ENCODE data around the gene UXS1.

UXS1 gene

GRCh38 chr2:106129150-106129549 lies 65.0 kb downstream of the UXS1 start:
- FAIRE-seq: no peak

- no peak for FAIRE-seq
These were observed 66.3 kb downstream of the UXS1 start for GRCh38 chr2:106127776-106128268.

DNA sequence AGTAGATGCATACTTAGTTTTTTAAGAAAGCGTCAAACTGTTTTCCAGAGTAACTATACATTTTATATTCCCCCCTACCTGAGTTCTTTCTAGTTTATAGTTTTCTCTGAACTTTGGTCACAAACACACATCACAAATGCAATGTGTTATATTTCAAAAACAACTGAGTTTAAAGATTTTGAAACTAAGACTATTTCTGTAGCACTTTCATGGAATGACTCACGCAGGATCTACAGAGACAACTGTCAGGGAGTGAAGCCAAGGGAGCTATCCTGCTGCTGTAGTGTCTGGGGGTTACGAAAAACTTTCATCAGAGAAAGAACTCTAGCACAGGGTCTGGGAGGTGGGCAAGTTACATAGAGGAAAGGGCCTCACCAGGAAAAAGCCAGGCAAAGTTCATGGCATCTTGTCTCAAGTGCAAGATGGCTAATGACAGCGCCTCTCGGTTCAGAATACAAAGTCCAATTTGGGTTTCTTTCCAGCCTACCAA lies 66.8 kb downstream of the UXS1 start:
- no peak for FAIRE-seq

DNA sequence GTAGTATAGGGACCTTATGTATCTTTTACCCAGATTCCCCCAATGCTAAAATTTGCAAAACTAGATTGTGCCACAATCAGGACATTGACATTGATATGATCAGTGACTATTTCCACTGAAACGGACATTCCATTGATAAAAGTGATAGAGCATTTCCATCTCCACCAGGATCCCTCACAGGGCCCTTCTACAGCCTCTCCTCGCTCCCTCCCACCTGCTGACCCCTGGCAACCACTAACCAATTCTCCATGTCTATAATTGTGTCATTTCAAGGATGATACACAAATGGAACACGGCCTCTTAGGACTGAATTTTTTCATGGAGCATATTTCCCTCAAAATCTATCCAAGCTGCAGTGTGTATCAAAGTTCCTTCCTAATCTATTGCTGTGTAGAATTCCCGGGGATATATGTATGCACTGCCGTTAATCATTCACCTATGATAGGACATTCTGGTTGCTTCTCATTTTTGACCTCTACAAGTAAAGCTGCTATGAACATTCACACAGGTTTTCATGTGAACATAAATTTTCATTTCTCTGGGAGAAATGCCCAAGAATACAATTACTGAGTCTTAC lies 67.3 kb downstream of the UXS1 start:
- FAIRE-seq: no peak

GRCh38 chr2:106126295-106126694 lies 67.8 kb downstream of the UXS1 start:
- no peak for FAIRE-seq

DNA sequence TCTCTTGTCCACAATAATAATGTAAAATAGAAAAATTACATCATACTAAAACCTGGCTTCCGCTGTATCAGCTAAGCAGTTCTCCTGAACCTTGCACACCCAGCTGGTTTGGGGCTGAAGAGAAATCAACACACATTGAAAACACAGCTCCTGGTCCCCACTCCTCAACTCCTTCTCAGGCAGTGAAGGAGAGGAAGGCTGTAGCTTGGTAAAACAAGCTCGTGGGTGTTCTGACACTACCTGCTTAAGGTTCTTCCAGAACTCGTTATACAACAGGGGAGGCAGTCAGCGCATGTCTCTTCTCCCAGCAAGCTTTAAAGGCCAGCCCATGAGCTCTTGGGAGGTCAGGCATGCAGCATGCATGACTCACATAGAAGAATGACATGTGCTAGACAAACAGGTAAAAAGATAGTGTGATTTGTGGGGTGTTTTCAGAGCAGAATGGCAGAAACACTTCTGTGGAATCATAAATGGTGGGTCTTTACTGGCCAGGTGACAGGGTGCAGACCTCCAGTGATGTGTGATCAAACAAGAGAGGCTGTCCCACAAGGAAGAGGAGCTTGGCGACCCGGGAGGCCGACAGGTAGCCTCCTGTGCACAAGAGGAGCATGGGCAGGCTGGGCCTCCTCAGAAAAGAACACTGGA lies 69.1 kb downstream of the UXS1 start:
- FAIRE-seq: no peak

GRCh38 chr2:106124106-106124756 lies 69.9 kb downstream of the UXS1 start:
- no peak for FAIRE-seq

GRCh38 chr2:106122157-106122556 lies 71.9 kb downstream of the UXS1 start:
- FAIRE-seq: no peak

GRCh38 chr2:106120432-106120831 lies 73.7 kb downstream of the UXS1 start:
- no peak for FAIRE-seq

- FAIRE-seq: no peak
These were observed 75.0 kb downstream of the UXS1 start for GRCh38 chr2:106119074-106119473.

DNA sequence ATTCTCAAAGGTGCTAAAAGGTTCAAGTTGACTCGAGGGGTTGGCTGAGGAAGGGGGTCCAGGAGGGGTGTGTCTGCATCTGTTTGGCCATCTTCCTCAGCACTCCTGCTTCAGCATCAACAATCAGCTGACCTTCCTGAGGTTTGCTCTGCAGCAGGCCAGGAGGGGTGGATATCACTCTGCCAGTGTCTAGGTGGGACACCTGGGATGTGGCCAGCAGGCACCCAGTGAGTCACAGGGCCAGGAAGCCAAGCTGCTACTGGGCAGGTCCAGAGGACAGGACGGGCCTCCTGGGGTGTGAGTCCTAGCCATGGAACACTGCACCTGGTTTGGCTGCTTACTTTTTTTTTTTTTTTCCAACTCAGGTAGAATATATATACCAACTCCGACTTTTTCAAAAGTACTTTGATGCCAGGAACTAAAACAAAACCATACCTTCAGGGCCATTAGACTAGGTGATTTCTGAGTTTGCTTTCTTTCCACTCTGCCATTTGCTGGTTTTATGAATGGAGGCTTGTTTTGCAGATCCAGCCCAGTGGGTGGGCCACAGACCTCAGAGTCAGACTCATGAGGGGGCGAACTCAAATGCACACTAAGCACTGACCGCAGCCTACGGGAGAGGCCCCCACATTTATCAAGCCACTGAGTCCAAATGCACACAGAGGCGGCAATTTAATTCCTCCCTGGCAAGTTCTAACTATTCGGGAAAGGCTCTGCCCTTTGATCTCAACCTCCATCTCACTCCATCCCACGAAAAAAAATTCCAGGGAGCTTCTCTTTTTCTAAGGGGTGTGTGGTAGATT lies 76.0 kb downstream of the UXS1 start:
- FAIRE-seq: no peak

DNA sequence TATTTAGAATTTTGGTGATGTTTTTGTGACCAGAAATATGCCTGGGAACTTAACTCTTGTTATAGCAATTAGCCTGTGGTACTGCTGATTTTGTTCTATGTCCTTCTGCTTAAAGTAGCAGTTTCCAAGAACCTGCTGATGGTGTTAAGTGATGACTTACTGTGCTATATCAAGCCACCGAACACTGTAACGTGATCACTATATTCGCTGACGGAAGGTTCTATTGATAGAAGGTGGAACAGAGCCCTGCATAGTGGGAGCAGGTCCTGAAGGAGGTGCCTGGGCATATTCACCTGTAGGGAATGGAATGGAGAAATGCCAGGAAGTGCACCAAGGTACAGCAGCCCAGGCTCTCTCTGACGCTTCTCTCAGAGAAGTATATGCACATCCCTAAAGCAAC lies 76.8 kb downstream of the UXS1 start:
- FAIRE-seq: no peak

DNA sequence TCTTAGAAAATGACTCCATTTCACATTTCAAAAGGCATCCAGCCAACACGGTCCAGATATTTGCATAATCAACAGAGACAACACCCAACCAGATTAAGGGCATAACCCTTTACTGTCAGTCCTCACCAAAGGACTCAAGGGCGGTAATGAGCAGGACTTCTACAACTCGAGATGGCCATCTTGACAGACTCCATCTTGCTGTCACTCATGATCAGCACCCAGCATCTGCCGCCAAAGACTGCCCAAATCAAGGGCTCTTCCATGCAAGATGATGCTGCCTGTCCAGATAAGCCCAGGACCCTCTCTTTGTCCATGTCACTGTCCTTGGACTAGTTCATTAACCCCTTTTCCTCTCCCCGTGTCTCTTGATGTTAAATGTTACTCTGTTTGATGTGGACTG lies 77.9 kb downstream of the UXS1 start:
- FAIRE-seq: no peak

- FAIRE-seq: no peak
These were observed 78.4 kb downstream of the UXS1 start for GRCh38 chr2:106115665-106116064.

- FAIRE-seq: no peak
These were observed 78.9 kb downstream of the UXS1 start for GRCh38 chr2:106115250-106115649.

GRCh38 chr2:106114166-106114565 lies 79.9 kb downstream of the UXS1 start:
- no peak for FAIRE-seq

DNA sequence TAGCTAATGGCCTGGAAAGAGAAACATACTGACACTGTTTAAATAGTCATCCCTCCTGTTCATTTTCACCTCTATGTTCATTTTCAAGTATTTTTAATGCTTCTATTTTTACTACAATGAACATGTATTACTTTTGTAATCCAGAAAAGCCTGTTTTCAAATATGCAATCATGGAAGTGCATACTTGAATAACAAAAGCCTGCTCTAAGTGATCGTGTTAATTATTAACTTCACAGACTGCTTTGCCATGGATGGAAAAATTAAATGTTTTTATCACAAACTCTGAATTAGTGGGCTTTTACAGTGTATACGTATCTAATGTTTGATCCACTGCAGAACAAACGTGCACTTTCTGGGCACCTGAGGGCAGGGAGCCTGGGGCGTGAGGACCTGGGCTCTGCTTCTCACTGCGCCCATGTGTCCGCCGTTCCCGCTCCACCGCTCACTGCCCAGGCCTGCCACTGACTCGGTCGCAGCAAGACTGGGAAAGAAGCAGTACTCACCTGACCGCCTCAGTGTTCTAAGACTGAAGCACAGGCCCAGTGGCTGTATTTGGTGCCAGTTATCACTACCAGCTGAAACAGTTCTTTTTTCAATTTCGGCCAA lies 80.6 kb downstream of the UXS1 start:
- no peak for FAIRE-seq

- no peak for FAIRE-seq
These were observed 82.1 kb downstream of the UXS1 start for GRCh38 chr2:106111882-106112571.

GRCh38 chr2:106109675-106110424 lies 84.3 kb downstream of the UXS1 start:
- no peak for FAIRE-seq

DNA sequence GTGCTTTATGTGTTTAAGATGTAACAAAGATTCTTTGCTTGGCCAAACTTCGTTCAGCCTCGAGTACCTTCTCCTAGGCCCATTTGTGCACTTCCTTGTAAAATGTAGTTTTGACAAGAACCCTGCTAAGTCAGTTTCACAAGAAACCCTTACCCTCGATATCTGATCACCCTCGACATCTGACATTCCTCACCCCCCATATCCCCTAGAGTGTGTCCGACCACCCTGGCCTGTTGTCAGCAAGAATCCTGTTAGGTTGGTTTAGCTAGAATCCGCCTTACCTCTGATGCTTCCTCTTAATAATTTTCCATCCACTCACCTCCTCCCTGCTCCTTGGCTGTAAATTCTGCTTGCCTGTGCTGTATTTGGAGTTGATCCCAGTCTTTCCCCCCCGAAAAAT lies 85.3 kb downstream of the UXS1 start:
- FAIRE-seq: no peak

DNA sequence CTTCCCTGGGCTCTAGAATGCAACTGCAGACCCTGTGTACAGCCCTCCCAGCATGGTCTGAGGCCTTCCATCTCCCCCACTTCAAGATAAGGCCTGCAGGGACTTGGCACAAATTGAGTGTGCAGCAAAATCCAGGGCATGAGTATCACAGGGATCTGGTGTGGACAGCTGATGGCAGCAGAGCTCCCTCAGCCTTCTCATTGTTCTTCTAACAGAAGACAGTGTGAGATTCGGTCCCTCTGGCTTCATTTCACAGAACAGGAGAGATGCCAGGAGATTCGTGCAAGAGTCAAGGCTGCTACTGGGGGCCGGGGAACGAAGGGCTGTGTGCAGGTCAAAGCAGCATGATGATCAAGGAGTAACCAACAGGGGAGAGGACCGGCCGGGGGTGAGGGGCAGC lies 85.8 kb downstream of the UXS1 start:
- FAIRE-seq: no peak
